ENCODE measurements around the gene PCSK4.

PCSK4 gene

DNA sequence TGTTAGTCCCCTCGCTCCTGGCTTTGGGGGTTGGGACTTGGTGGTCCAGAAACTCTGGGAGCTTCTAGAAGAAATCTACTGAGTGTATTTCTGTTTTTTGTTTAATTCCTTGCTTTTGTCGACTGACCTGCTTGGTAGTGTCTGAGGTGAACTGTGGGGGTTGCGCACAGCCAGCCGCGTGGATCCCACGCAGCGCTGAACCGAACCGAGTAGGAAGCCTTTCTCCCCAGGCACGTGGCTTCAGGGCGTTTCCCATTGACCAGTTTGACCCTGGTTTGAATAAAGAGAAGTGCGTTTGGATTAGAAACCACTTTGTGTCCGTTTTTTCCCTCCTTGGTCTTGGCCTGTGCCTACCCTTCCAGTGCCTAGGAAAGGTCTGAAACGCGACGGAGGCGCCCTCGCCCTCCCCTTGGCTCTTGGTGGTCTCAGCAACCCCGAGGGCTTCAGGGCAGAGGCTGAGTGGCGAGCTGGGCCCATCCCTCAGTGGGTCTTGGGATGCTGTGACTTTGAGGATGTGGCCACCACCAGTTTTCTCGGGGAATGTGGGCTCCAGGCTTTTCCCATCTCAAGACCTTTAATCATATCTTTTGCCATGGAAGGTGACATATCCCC is 54.7 kb downstream of the PCSK4 start:
- no peak for DNase-seq

DNA sequence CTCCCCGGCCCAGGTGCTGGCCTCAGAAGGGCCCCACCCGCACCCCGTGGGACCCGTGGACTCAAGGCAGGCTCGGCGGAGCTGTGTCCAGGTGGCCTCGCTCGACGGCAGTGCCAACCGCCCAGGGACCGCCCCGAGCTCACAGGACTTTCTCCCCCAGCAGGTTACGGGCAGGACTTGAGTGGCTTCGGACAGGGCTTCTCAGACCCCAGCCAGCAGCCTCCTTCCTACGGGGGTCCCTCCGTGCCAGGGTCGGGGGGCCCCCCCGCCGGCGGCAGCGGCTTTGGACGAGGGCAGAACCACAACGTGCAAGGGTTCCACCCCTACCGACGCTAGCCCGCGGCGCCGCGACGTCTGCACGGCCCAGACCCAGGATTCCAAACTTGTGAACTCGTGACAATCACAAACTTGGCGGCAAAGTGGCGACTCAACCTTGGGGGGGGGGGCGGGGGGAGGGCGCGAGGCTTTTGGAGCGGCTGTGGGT is 55.5 kb downstream of the PCSK4 start:
- no peak for DNase-seq

DNA sequence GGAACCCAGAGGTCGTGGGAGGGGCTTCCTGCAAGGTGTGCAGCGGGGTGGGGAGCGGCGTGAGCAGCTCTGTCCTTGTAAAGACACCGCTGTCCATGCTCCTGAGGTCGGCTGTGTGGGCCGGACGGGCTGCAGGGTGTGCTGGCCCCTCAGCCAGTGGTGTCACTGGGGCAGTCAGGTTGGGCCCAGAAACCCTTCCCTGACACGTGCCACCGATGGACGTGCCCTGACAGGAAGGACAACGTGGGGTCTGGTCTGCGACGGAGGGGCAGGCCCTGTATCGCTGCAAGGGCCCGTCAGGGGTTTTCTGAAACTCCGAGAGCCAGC is 56.1 kb downstream of the PCSK4 start:
- no peak for DNase-seq

DNA sequence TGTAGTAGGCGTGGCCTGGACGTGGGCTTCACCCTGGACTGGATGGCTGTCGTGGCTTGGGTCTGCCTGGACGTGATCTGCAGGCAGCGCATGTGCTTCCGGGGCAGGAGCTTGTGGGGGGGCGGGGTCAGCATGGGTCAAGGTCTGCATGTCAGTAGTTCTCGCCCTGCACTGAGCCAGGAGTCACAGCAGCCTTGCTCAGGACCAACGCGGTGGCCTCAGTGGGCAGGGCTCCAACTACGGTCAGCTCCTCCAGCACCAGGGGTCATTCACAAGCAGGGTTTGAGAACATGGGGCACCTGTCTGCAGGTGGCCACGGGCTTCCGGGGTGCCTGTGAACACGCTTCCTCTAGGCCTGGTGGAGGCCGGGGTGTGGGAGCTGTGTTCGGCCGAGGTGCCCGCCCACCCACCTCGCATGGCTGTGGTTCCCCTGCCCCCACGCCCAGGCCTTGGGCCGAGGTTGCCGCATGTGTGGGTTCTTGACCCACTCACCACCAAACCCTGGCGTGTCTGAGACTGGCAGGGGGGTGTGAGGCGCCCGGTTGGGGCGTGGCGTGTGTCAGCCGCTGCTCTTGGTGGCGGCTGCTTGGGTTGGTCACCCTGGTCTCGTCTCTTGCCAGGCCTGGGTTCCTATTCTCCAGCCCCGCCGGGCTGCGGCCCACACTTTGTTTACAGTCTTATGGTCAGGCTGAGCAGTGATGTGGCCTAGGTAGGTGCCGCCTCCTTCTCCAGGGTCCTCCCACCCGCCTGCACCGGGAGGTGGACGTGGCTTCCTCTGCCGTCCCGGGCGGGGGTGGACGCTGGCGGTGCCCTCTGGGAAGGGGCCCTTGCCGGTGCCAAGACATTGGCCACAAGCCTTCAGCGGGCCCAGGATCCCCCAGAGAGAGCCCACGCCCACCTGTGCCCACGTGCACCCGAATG is 56.8 kb downstream of the PCSK4 start:
- DNase-seq, result no peak

DNA sequence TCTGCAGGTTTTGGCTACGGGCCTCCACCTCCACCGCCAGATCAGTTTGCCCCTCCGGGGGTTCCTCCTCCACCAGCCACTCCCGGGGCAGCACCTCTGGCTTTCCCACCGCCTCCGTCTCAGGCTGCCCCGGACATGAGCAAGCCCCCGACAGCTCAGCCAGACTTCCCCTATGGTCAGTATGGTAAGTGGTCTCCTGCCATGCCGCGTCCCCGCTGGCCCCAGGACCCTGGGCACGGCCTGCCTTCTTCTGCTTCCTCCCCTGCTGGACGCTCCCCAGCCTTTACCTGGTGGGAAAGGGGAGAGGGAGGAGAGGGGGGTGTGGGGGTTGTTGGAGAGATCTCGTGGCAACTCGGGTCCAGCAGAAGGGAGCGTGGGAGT is 57.7 kb downstream of the PCSK4 start:
- DNase-seq, result no peak

DNA sequence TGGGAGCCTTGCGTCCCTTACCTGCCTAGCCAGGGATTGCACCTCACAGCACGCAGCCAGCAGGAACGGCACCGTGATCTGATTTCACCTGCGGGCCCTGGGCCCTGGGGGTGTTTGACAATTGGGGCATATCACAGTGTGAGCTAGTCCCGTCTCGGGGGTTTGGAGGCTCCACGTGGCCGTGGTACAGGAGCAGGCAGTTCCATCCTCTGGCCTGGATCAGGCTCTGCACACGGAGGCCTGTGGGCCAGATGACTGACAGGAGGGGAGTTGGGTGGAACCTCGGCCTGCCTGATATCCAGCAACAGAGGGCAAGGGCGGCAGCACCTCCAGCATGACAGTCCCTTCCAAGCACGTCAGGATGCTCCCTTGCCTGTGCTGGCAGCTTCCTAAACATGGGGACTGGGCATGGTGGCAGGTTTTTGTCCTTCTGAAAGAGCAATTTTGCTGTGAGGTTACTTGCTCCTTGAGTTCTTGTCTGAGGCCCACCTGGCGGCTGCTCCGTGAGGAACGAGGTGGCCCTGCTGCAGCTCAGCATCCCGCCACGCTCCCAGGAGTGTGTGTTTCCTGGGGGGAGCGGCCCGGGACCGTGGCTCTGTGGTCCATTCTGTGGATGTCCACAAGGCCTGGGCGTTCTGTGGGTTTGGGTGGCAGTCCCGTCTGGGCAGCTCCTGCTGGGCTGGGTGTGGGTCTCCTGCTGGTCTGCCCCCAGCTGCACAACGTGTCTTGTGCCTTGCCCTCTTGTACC is 58.2 kb downstream of the PCSK4 start:
- no peak for DNase-seq

Data from NCI-H524 treated with DMSO at 0.1 percent for 48 hours (cell line).